Measurements from ENCODE around the gene C10orf71.

The C10orf71 gene

GRCh38 chr10:49268185-49268584 is 30.8 kb upstream of the C10orf71 start:
- H3K9me3 ChIP-seq (replicated peaks; ENCODE audit: insufficient read depth, low read length): no peaks in the 10 kb centered on the region
- H3K36me3 ChIP-seq (replicated peaks; ENCODE audit: insufficient read depth, low read length): no peaks in the 10 kb centered on the region; the same call in 1 of the 2 replicates
- no peaks in the 10 kb centered on the region for H3F3A ChIP-seq (ENCODE audit: insufficient read depth, low read length)
- no peaks in the 10 kb centered on the region for H3K4me1 ChIP-seq (ENCODE audit: low read length)
- no peak overlapping the region for H3K4me3 ChIP-seq (ENCODE audit: low read length)
- TF ChIP-seq CTCF (IDR thresholded peaks at IDR 0.05; ENCODE audit: low read length) (no peak), EZH2 (optimal IDR thresholded peaks at IDR 0.05; ENCODE audit: low read depth, low read length) (no peak), EZH2phosphoT487 (IDR thresholded peaks at IDR 0.05; ENCODE audit: low read length) (no peak)
- H3K4me2 ChIP-seq (ENCODE audit: low read depth, low read length): no peak overlapping the region
- H3K9ac ChIP-seq (ENCODE audit: low read length): no peak overlapping the region
- H3K9me2 ChIP-seq (replicated peaks; ENCODE audit: insufficient read depth, low read length): no peaks in the 10 kb centered on the region
- no peak for DNase-seq
- H3K27me3 ChIP-seq (replicated peaks; ENCODE audit: insufficient read depth, low read length): no peaks in the 10 kb centered on the region
- no peaks in the 10 kb centered on the region for H4K20me1 ChIP-seq (ENCODE audit: insufficient read depth, low read length)
- H3K27ac ChIP-seq (ENCODE audit: low read length): no peak overlapping the region
- H3K79me2 ChIP-seq (ENCODE audit: low read length): no peaks in the 10 kb centered on the region
- no peak overlapping the region for H2AFZ ChIP-seq (ENCODE audit: low read length)

- TF ChIP-seq CTCF (IDR thresholded peaks at IDR 0.05; ENCODE audit: low read length) (no peak), EZH2 (optimal IDR thresholded peaks at IDR 0.05; ENCODE audit: low read depth, low read length) (no peak), EZH2phosphoT487 (IDR thresholded peaks at IDR 0.05; ENCODE audit: low read length) (no peak)
- Histone ChIP-seq H2AFZ (ENCODE audit: low read length) (no peak overlapping the region), H3K9me2 (replicated peaks; ENCODE audit: insufficient read depth, low read length) (no peaks in the 10 kb centered on the region)
Observed at GRCh38 chr10:49269523-49269922, 29.4 kb upstream of the C10orf71 start.

GRCh38 chr10:49270565-49270964 is 28.4 kb upstream of the C10orf71 start:
- H3K9ac ChIP-seq (ENCODE audit: low read length): no peak overlapping the region
- no peak overlapping the region for H3K27ac ChIP-seq (ENCODE audit: low read length)
- no peaks in the 10 kb centered on the region; the same call in 1 of the 2 replicates for H3K36me3 ChIP-seq (replicated peaks; ENCODE audit: insufficient read depth, low read length)
- no peaks in the 10 kb centered on the region for H3F3A ChIP-seq (ENCODE audit: insufficient read depth, low read length)
- H3K4me1 ChIP-seq (ENCODE audit: low read length): no peaks in the 10 kb centered on the region
- H3K9me3 ChIP-seq (replicated peaks; ENCODE audit: insufficient read depth, low read length): no peaks in the 10 kb centered on the region
- H4K20me1 ChIP-seq (ENCODE audit: insufficient read depth, low read length): no peaks in the 10 kb centered on the region
- no peak for TF ChIP-seq CTCF (IDR thresholded peaks at IDR 0.05; ENCODE audit: low read length)
- no peak for TF ChIP-seq EZH2phosphoT487 (IDR thresholded peaks at IDR 0.05; ENCODE audit: low read length)
- TF ChIP-seq EZH2 (optimal IDR thresholded peaks at IDR 0.05; ENCODE audit: low read depth, low read length): no peak
- no peaks in the 10 kb centered on the region for H3K79me2 ChIP-seq (ENCODE audit: low read length)
- H3K4me2 ChIP-seq (ENCODE audit: low read depth, low read length): no peak overlapping the region
- H3K27me3 ChIP-seq (replicated peaks; ENCODE audit: insufficient read depth, low read length): no peaks in the 10 kb centered on the region
- no peak for DNase-seq
- no peak overlapping the region for H2AFZ ChIP-seq (ENCODE audit: low read length)
- no peak overlapping the region for H3K4me3 ChIP-seq (ENCODE audit: low read length)
- H3K9me2 ChIP-seq (replicated peaks; ENCODE audit: insufficient read depth, low read length): no peaks in the 10 kb centered on the region

More at GRCh38 chr10:49269523-49269922, 29.4 kb upstream of the C10orf71 start:
- no peak overlapping the region for H3K4me3 ChIP-seq (ENCODE audit: low read length)
- DNase-seq: no peak
- no peak overlapping the region for H3K4me2 ChIP-seq (ENCODE audit: low read depth, low read length)
- H3K36me3 ChIP-seq (replicated peaks; ENCODE audit: insufficient read depth, low read length): no peaks in the 10 kb centered on the region; the same call in 1 of the 2 replicates
- H3K9ac ChIP-seq (ENCODE audit: low read length): no peak overlapping the region
- H3K4me1 ChIP-seq (ENCODE audit: low read length): no peaks in the 10 kb centered on the region
- no peaks in the 10 kb centered on the region for H4K20me1 ChIP-seq (ENCODE audit: insufficient read depth, low read length)
- no peaks in the 10 kb centered on the region for H3F3A ChIP-seq (ENCODE audit: insufficient read depth, low read length)
- H3K9me3 ChIP-seq (replicated peaks; ENCODE audit: insufficient read depth, low read length): no peaks in the 10 kb centered on the region
- no peaks in the 10 kb centered on the region for H3K27me3 ChIP-seq (replicated peaks; ENCODE audit: insufficient read depth, low read length)
- no peak overlapping the region for H3K27ac ChIP-seq (ENCODE audit: low read length)
- no peaks in the 10 kb centered on the region for H3K79me2 ChIP-seq (ENCODE audit: low read length)
